Kasumi-1 (cell line): ENCODE data around the gene TNRC6A.
"Not testable (repeated sequence)": the region's sequence is repeated elsewhere in the genome, so short reads cannot be mapped to it uniquely, and the experiment has no call there.

ENCODE experiments used
- DNase-seq, 2 experiments: peaks; one replicate each; lab custom pipeline; 2025; lab: John Stamatoyannopoulos, UW

TNRC6A gene

DNA sequence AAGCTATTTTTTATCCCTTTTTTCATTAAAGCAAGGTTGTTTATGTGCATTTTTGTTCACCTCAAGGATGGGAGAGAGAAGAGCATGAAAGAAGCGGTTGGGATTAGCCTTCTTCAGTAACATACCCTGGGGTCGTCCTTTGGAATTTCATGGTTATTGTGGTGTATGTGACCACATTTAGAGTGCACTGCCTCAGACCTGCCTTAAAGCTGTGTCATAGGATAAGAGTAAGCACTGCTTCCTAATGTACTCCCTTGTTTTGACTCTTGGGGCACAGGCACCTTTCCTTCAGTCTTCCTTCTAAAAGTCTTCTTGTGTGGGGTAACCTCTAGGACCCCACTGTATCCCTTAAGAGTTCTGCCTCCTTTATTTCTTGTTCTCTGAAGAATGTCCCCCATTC, 28.9 kb downstream of the TNRC6A start:
- no peak for DNase-seq

DNA sequence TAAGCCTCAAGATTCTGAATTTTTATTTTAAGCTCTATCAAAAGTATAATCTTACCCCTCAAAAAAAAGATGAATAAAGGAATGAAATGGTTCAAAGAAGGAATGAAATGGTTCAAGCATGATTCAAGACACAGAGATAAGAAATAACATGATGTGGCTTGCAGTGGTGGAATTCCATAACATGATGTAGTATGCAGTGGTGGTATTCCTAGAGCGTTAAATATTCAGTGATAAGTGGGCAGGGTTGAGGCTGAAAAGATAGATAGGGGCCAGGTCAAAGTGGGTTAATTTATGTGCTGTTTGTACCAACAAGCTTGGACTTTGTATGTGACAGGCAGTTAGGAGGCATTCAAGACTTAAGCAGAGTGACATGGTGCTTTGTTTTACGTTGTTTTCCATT, 29.6 kb downstream of the TNRC6A start:
- no peak for DNase-seq

DNA sequence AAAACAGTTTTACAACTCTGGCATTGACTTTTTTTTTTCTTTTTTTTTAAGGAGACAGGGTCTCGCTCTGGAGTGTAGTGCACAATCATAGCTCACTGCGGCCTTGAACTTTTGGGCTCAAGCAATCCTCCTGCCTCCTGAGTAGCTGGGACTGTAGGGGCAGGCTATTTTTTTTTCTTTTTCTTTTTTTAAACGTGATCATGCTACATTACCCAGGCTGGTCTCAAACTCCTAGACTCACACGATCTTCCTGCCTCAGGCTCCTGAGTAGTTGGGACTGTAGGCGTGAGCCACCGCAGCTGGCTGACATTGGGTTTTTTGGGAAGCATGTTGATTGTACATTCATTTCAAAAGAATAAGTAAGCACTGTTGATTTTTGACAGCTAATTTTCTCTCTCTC, 32.1 kb downstream of the TNRC6A start:
- no peak for DNase-seq

DNA sequence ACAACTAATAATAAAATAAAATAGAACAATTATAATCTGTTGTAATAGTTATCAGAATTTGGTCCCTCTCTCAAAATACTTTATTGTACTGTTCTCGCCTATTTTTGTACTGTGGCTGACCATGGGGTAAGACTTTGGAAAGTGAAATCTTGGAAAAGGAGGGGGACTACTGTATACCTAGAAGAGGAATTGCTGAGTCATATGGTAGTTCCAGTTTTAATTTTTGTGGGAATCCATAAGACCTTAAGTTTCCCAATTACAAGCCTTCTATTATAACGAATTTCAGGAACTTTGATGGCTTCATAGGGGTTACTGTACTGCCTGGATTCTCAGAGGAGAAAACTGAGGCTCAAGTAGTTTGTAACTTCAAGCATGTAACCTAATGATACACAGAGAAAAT, 35.5 kb downstream of the TNRC6A start:
- no peak for DNase-seq

DNA sequence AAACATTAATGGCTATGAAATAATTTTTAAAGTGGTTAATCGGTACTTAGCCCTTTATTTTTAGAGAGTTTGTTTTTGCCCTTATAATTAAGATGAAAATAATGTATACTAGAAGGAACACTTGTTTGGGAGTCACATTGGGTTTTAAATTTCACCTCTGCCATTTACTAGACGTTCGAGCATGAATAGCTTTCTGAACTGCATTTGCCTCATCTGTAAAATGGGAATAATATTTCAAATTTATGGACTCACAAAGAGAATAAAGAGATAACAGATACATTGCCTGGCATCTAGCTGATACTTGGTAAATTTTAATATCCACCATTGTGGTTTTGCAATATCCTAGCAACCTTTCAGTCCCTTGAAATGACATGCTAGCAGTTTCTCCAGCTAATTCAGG, 36.6 kb downstream of the TNRC6A start:
- DNase-seq, result no peak

DNA sequence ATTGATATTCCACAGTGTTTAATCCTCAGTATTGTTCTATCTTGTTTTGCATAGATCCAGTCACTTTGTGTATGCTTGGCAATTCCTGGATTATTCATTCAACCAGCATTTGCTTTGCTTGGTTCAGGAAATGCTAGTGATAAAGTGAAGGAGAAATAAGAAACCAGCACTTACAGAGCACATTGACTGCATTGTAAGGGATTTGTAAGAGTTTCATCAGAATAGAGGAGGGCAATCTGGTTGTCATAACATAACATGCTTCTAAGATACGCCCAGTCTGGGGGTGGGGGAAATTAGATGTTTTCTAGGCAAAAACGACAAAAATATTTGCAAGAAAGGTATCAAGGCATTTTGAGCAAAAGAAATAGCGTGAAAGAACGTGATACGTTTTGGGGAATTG, 40.4 kb downstream of the TNRC6A start:
- no peak for DNase-seq

DNA sequence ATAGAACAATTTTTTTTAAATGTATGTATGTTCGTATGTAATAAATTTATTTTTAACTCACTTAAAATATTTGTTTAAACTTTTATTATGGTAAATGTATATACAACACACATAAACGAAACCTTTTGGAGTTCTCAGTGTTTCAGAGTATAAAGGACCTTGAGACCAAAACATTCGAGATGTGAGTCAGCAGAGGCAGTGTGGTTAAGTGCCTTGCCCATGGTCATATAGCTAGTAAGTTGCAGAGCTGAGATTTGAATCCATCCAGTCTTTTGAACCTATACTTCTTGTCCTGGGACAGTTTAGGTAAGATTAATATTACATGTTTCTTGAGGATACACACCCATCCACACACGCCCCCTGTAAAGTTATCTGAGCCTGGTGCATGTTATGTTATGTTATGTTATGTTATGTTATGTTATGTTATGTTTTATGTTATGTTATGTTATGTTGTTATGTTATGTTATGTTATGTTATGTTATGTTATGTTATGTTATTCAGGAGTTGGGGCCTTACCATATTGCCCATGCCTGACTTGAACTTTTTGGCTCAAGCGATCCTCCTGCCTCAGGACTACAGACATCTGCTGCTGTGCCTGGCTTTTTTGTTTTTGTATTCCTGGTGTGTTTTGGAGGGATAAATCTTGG, 41.8 kb downstream of the TNRC6A start:
- no peak for DNase-seq

DNA sequence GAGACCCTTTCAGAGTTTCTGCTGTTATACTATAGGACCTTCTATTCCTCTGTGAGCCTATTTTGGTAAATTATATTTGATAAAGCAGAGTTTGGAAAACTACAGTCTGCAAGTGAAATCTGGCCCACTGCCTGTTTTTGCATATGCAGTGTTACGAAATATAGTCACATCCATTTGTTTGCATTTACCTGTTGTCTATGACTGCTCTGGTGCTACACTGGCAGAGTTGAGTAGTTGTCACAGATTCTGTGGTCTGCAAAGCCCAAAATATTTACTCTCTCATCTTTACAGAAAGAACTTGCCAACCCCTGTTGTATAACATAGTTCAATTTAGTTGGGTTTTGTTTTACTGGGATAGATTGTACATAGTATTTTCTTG, 42.3 kb downstream of the TNRC6A start:
- no peak for DNase-seq

DNA sequence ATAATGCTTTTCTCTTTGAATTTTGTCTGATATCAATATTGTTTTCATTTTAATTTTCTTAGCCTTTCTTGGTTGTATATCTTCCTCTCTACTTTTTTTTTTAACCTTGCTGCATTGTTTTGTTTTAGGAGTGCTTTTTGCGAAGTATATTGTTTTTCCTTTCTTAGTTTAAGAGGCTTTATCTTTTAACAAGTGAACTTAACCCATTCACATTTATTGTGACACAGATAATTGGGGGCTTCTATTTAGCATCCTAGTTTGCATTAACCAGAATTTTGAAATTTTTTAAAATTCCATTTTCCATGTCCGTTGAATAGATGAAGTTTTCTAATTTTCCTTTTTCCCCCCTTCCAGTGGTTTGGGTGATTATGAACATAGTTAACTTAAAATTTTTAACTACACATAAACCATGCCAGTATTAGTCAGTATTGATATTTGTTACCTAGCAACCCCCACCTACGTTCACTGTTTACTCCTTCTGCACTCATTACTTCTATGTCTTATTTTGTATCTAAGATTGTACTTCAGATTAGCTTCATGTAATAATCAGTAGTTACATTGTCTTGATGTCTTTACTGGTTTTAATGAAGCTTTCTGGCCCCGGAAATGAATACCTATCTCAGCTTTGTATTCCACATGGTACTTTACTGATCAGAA, 44.4 kb downstream of the TNRC6A start:
- no peak for DNase-seq

DNA sequence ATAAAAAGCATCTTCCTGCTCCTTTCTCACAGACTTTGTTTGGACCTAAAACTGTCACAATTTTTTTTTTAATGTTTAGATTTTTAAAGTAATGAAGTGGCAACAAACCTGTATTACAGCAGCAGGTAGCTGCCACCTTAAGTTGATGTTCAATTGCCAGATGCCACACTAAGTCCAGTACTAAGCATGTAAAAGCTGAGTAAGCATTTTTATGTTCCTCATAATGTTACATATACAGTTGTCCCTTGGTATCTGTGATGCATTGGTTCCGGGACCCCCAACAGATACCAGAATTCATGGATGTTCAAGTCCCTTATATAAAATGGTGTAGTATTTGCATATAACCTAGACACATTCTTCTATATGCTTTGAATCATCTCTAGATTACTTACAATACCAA, 45.1 kb downstream of the TNRC6A start:
- DNase-seq, result no peak

DNA sequence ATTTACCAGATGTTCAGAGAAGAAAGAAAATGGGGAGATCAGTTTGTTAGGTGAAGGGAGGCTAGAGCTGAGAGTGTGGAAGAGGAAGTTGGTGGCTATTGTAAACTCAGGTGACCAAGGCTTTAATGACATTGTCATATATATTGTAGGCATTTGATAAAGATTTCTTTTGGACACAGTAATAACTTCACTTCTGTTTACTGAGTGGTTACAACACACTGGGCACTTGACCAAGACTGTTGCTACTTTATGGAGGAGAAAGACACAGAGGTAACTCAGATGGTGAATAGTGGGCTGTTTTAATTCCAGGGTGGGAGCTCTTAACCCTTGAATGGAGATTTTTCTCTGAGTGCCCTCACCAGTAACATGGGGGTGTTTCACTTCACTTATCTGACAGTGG, 46.0 kb downstream of the TNRC6A start:
- no peak for DNase-seq

DNA sequence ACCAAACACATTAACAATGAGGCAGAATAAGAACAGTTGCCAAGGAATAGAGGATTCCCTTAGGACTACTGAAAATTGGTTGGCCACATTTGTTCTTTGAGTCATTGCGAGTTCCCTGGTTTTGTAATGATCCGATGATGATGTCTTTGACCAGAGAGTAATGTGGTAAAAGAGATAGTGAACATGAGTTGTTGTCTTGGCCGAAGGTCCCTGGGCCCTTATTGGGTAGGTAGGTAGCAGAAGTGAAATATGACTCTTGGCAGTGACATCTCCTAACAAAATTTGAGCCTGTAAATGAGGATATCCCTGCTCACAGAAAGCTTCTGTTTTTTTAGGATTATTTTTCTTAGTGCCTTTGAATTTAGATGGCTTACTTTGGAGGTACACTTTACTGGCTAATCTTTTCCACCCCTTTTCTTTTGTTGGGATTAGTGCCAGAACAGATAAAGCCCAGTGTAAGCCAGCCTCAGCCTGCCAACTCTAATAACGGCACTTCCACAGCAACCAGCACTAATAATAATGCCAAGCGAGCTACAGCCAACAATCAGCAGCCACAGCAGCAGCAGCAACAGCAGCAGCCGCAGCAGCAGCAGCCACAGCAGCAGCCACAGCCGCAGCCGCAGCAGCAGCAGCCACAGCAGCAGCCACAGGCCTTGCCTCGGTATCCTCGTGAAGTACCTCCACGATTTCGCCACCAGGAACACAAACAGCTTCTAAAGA, 47.2 kb downstream of the TNRC6A start:
- no peak for DNase-seq

DNA sequence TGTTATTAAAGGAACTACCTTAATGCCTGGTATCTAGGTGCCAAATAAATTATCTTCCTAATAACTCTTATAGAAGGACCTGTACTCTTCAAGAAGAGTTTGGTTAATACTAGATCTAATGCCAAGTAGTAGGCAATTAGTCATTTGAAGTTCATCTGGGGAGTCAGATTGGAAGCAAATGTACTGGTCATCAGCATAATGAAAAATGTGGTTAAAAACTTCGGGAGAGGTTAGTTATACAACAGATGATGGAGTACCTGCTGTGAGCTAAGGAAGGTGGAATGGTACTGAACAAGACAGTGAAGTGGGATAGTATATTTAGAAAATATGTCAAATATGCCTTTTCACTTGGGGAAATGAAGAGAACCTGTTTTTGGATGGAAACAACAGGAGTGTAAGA, 49.2 kb downstream of the TNRC6A start:
- no peak for DNase-seq

DNA sequence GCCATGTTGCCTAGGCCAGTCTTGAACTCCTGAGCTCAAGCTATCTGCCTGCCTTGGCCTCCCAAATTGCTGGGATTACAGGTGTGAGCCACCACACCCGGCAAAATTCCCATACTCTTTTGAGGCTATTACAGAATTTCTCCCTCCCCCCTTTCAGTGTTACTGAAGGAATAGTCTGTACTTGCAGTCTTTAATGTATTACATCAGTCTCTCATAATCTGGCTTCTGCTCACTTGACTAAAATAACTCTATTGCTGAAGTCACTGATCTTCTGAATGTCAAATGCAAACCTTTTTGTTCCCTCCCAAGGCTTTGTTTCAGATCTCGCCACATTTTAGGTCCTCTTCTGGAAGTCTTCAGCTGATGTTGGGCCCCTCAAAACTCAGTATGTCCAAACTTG, 51.8 kb downstream of the TNRC6A start:
- DNase-seq, result no peak

DNA sequence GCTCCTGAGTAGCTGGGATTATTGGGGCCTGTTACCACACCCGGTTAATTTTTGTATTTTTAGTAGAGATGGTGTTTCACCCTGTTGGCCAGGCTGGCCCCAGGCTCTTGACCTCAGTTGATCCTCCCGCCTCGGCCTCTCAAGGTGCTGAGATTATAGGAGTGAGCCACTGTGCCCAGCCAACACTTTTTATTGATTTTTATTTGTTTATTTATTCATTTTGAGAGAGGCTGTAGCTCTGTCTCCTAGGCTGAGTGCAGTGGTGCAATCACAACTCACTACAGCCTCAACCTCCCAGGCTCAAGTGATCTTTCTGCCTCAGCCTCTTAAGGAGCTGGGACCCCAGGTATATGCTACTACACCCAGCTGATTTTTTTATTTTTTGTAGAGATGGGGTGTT, 54.7 kb downstream of the TNRC6A start:
- DNase-seq, result no peak

DNA sequence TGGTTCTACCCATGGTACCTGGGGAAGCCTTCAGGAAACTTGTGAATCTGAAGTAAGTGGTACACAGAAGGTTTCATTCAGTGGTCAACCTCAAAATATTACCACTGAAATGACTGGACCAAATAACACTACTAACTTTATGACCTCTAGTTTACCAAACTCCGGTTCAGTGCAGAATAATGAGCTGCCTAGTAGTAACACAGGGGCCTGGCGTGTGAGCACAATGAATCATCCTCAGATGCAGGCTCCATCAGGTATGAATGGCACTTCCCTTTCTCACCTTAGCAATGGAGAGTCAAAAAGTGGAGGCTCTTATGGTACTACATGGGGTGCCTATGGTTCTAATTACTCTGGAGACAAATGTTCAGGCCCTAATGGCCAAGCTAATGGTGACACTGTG, 60.4 kb downstream of the TNRC6A start:
- no peak for DNase-seq

DNA sequence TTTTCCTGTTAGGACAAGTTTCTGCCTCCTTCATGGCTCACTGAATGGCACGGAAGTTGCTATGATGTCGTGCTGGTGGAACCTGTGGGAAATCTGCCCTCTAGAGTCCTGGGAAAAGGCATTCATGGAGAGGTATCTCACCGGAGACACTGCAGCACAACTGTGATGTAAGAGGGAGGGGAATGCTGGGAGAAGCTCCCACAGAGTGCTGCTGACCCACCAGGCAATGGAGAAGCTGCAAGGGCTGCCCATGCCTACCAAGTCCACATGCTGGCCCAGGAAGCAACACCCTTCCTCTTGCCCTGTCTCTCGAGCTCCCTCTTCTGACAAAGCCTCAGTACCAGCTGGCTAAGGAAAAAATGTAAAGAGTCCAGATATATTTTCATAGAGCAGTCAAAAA, 71.1 kb downstream of the TNRC6A start:
- no peak for DNase-seq

DNA sequence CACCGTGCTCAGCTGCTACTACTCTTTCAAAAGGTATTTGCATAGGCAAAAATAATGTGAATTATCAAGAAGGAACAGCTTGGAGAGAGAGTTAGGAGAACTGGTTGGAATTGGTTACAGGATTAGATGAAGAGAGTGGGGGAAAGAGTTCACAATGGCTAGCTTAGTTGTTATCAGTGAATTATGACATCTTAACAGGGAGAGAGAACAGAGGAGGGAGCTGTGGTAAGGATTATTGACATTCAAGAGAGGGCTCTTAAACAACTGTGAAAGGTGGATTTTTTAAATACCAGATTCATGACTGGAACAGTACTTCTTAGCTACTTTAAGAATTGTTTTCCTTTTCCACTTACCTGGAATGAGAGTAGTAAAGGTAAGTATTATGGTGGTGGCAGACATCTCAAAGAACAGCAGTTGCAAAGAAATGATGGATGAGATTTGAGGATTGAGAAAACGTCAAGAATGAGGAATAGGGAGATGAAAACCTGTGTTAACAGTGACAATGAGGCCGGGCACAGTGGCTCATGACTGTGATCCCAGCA, 72.4 kb downstream of the TNRC6A start:
- DNase-seq, result no peak

DNA sequence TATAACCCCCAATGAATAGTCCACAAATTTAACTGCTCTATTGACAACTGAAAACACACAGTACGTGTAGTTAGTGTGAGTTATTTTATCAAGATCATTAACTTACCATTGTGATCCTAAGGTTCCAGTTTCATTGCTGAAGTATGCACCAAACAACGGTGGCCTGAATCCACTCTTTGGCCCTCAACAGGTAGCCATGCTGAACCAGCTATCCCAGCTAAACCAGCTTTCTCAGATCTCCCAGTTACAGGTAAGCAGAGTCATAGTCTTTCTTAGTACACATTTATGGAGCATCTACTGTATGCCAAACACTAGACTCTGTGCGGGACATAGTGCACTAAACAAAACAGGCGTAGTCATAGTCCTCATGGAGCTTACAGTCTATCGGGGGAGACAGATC, 76.0 kb downstream of the TNRC6A start:
- DNase-seq, result no peak

DNA sequence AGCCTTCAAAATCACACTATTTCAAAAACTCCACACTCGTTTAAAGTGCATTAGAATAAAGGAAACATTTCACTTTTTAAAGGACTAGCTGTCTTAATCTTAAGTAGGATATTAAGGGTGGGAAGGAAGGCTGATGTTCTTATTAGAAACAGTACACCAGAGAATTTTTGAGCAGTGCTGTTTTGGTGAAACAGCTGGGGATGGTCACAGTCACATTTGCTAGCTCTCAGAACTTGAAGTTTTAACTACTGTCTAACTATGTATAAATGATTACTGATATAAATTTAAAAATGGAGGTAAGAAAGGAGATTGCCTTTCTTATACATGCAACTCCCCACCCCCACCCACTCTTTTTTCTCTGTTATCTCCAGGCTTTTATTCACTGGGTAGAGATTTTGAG, 77.8 kb downstream of the TNRC6A start:
- DNase-seq, result no peak

DNA sequence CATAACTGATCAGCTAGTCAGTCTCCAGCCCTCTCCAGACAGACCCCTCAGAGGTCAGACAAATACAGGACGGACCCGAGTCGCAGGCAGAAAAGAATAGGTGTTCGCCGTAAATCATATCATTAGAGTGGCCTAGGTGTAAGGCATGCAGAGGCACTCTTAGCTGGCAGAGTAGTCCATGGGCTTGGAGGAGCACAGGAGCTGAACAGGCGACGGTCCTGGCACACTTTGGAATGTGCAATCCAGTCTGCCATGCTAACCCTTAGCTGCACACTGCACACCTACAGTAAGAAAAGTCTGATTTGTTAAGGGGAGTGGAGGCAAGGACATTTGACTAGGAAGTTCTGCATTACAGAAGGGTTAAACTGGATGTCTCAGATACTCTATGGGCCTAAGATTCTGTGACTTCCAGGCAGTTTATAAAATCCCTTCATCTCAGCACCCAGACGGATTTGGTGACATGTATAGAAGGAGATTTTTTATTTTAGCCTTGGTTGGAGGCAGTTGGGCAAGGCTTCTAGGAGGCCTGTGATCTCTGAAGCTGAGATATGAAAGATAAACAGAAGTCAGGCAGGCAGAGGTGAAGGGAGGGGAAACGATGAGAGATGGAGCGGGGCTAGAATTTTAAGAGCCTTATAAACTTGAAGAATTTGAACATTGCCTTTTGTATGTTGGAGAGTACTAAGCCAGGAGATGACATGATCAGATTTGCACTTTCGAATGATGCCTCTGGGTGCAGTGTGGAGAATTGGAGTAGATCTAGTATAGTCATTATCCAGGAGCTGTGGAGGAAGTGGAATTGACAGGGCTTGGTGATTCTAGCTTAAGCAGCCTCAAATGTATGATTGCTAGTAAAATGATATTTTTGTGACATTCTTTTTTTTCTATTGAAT, 81.7 kb downstream of the TNRC6A start:
- peak in 1 of 2 experiments; percentile 0 for DNase-seq

DNA sequence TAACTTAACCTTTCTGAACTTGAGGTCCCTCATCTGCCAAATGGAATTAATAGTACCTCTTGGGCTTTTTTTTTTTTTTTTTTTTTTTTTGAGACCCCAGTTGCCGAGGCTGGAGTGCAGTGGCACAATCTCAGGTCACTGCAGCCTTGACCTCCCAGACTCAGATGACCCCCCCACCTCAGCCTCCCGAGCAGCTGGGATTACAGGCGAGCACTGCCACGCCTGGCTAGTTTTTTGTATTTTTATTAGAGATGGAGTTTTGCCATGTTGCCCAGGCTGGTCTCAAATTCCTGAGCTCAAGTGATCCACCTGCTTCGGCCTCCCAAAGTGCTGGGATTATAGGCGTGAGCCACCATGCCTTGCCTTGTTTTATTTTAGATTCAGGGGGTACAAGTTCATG, 83.4 kb downstream of the TNRC6A start:
- DNase-seq, result not testable (repeated sequence)
